ENCODE measurements around the gene PRDM12.

Gene PRDM12

GRCh38 chr9:130636648-130637020 is 27.8 kb upstream of the PRDM12 start:
- DNase-seq, result no peak

- no peak for DNase-seq
These were observed 25.9 kb upstream of the PRDM12 start for GRCh38 chr9:130638284-130639123.

GRCh38 chr9:130639124-130639765 is 25.1 kb upstream of the PRDM12 start:
- peak; percentile 40 for DNase-seq

- no peak for DNase-seq
These were observed 24.4 kb upstream of the PRDM12 start for GRCh38 chr9:130639866-130640555.

GRCh38 chr9:130640681-130641080 is 23.7 kb upstream of the PRDM12 start:
- DNase-seq, result no peak

GRCh38 chr9:130642926-130643325 is 21.5 kb upstream of the PRDM12 start:
- DNase-seq, result no peak

- DNase-seq, result no peak
These were observed 13.2 kb upstream of the PRDM12 start for GRCh38 chr9:130651221-130651620.

- no peak for DNase-seq
These were observed 12.6 kb upstream of the PRDM12 start for GRCh38 chr9:130651752-130652151.

GRCh38 chr9:130654879-130655278 is 9.5 kb upstream of the PRDM12 start:
- no peak for DNase-seq

GRCh38 chr9:130658893-130659698 is 5.3 kb upstream of the PRDM12 start:
- no peak for DNase-seq

- no peak for DNase-seq
These were observed 4.6 kb upstream of the PRDM12 start for GRCh38 chr9:130659699-130660248.

- no peak for DNase-seq
These were observed 4.1 kb upstream of the PRDM12 start for GRCh38 chr9:130660326-130660682.

GRCh38 chr9:130660683-130661450 is 3.5 kb upstream of the PRDM12 start:
- DNase-seq, result no peak

GRCh38 chr9:130661451-130662098 is 2.8 kb upstream of the PRDM12 start:
- DNase-seq, result no peak

GRCh38 chr9:130662099-130662969 is 2.1 kb upstream of the PRDM12 start:
- DNase-seq, result no peak

- DNase-seq, result no peak
These were observed 1.5 kb upstream of the PRDM12 start for GRCh38 chr9:130662970-130663257.

GRCh38 chr9:130663258-130663976 is 977 bp upstream of the PRDM12 start:
- no peak for DNase-seq

- no peak for DNase-seq
These were observed 480 bp upstream of the PRDM12 start for GRCh38 chr9:130663977-130664250.

GRCh38 chr9:130665029-130665430 is 636 bp downstream of the PRDM12 start:
- no peak for DNase-seq

All from NCI-H187 treated with DMSO at 0.1 percent for 48 hours (cell line).